NCI-H1930 (cell line): ENCODE results near the gene GBP2.

Source experiments
- DNase-seq, 2 experiments: peaks; one replicate each; lab custom pipeline; 2025; lab: John Stamatoyannopoulos, UW

GBP2 gene

GRCh38 chr1:89065079-89065868, 60.6 kb downstream of the GBP2 start, which contains the start of gene GBP1:
Gene GBP1, minus strand, starts transcription at chr1:89065208. Its CDS starts 1,974 bp downstream, at chr1:89063234.
- DNase-seq = no peak

GRCh38 chr1:89064632-89065031, 61.3 kb downstream of the GBP2 start:
- DNase-seq = no peak

DNA sequence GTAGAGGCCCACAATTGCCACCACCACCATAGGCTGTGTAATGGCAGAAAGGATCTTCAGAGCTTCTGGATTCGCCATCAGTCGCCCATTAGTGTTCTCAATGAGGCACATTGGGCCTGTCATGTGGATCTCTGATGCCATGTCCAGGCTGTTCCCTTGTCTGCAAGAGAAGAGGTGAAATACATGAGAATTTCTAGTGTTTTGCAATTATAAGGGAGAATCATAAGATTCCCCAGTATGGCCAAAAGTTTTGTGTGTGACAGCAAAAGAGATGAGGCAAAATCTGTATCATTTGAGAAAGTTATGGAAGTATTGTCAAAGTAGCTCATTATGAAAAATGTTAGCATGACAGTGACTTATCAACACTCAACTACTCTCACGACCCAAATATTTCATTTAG, 62.8 kb downstream of the GBP2 start:
- no peak for DNase-seq

DNA sequence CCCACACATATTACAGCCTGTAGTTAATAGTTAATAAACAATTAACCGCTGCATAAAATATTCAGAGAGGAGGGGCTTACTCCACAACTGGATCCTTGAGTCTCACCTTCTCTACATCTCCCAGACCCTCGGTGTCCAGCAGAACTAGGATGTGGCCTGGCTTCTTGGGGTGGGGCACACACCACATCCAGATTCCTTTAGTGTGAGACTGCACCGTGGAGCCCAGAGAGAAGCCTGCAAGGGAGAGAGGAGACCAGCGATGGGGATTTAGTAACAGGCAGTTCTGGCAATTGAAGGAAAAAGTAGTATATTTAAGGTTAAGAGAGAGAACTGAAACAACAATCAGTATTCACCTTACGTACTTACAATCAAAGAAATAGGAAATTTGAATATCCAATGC, 65.8 kb downstream of the GBP2 start:
- DNase-seq = no peak
